ENCODE results near the gene ATXN1. TPM values are rescaled to one million over a fixed set of nuclear protein-coding genes. Genes with fewer than 3 reads are reported as not detected.
"Not testable (repeated sequence)": the region's sequence is repeated elsewhere in the genome, so short reads cannot be mapped to it uniquely, and the experiment has no call there.

ATXN1 gene
- total RNA-seq, 4 donors from 2014 or later: 21.0 to 102 (median 51.1) TPM

DNA sequence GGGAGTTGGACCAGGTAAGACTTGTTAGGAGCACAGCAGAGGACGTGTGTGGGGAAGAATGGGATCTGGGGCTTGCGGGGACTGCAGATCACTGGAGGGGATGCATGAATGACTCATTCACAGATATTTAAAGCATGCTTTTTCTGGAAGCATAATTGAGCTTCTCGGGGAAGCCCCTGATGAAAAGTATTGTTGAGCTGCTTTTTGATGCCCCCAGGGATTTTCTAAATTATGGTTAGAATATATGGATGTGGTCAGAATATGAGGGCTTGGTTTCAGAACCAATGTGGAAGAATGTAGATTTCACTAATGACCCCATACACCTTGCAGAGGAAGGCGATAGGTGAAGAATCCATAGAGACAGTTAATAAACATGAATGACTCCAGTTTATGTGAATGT is 486.8 kb downstream of the ATXN1 start:
- no peaks in the 10 kb centered on the region for H3K9me3 ChIP-seq
- TF ChIP-seq, protein P1, sequence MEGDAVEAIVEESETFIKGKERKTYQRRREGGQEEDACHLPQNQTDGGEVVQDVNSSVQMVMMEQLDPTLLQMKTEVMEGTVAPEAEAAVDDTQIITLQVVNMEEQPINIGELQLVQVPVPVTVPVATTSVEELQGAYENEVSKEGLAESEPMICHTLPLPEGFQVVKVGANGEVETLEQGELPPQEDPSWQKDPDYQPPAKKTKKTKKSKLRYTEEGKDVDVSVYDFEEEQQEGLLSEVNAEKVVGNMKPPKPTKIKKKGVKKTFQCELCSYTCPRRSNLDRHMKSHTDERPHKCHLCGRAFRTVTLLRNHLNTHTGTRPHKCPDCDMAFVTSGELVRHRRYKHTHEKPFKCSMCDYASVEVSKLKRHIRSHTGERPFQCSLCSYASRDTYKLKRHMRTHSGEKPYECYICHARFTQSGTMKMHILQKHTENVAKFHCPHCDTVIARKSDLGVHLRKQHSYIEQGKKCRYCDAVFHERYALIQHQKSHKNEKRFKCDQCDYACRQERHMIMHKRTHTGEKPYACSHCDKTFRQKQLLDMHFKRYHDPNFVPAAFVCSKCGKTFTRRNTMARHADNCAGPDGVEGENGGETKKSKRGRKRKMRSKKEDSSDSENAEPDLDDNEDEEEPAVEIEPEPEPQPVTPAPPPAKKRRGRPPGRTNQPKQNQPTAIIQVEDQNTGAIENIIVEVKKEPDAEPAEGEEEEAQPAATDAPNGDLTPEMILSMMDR (IDR thresholded peaks at IDR 0.05): no peak
- no peak for TF ChIP-seq POLR2A (IDR thresholded peaks at IDR 0.05)
- intact Hi-C loops (cut with DNase I; ENCODE audit: low total_unique reads): no loop called here
- H3K4me1 ChIP-seq: no peaks in the 10 kb centered on the region
- no peaks in the 10 kb centered on the region for H3K36me3 ChIP-seq
- no peak overlapping the region for H3K4me3 ChIP-seq
- H3K27ac ChIP-seq: no peak overlapping the region
- DNase-seq: no peak
- no peaks in the 10 kb centered on the region for H3K27me3 ChIP-seq

- H3K27me3 ChIP-seq: no peaks in the 10 kb centered on the region
- H3K9me3 ChIP-seq: no peaks in the 10 kb centered on the region
- peak overlapping the region in 1 of 2 donors; percentile 15 for H3K27ac ChIP-seq
- no peak overlapping the region for H3K4me3 ChIP-seq
- H3K36me3 ChIP-seq: no peaks in the 10 kb centered on the region
- intact Hi-C loops (cut with DNase I; ENCODE audit: low total_unique reads): no loop called here
- TF ChIP-seq, protein P1 (IDR thresholded peaks at IDR 0.05): no peak
- TF ChIP-seq POLR2A (IDR thresholded peaks at IDR 0.05): no peak
- H3K4me1 ChIP-seq: no peaks in the 10 kb centered on the region
- no peak for DNase-seq
Measured at GRCh38 chr6:16273256-16273655, 488.0 kb downstream of the ATXN1 start.

DNA sequence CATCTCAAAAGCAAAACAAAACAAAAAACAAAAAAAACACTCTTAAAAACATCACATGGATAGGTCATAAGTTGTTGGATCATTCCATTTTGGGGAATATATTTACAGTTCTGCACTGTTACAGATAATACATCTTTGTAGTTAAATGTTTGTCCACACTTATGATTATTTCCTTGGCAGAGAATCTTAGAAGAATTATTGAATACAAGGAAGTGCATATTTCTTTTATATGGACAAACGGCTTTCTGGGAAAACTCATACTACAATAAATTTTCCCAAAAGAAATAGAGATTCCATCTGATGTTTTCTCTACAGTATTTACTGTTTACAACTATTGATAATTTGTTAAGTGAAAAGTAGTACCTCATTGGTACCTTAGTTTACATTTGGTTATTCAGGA is 489.1 kb downstream of the ATXN1 start:
- Histone ChIP-seq H3K4me3 (no peak overlapping the region), H3K4me1 (no peaks in the 10 kb centered on the region), H3K27ac (no peak overlapping the region), H3K9me3 (no peaks in the 10 kb centered on the region), H3K27me3 (no peaks in the 10 kb centered on the region), H3K36me3 (no peaks in the 10 kb centered on the region)
- no peak for DNase-seq
- TF ChIP-seq, protein P1 (IDR thresholded peaks at IDR 0.05): no peak
- no peak for TF ChIP-seq POLR2A (IDR thresholded peaks at IDR 0.05)
- intact Hi-C loops (cut with DNase I; ENCODE audit: low total_unique reads): no loop called here

DNA sequence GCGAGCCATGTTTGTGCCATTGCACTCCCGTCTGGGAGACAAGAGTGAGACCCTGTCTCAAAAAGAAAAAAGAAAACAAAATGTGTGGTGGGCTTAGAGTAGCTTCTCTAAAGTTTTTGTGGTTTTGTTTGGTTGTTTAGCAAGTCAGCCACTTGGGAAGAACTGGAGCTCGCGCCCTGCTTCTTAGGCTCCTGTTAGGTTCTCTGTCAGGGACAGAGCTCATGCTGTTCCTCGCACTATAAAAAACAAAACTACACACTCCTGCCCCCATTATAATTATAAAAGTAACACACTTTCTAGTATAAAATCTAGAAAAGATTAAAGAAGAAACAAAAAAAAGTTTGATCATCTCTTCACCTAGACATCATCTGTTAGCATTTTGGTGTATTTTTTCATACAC is 489.8 kb downstream of the ATXN1 start:
- no peak for TF ChIP-seq POLR2A (IDR thresholded peaks at IDR 0.05)
- TF ChIP-seq, protein P1 (IDR thresholded peaks at IDR 0.05): no peak
- H3K36me3 ChIP-seq: no peaks in the 10 kb centered on the region
- no peak for DNase-seq

GRCh38 chr6:16270178-16270794 is 491.0 kb downstream of the ATXN1 start:
- intact Hi-C loops (cut with DNase I; ENCODE audit: low total_unique reads): no loop called here
- no peaks in the 10 kb centered on the region for H3K9me3 ChIP-seq
- no peak for DNase-seq
- no peak overlapping the region for H3K27ac ChIP-seq
- H3K4me1 ChIP-seq: no peaks in the 10 kb centered on the region
- no peaks in the 10 kb centered on the region for H3K36me3 ChIP-seq
- no peaks in the 10 kb centered on the region for H3K27me3 ChIP-seq
- no peak overlapping the region for H3K4me3 ChIP-seq
- TF ChIP-seq, protein P1 (IDR thresholded peaks at IDR 0.05): no peak
- TF ChIP-seq POLR2A (IDR thresholded peaks at IDR 0.05): no peak

More for the DNA sequence above, 489.8 kb downstream of the ATXN1 start:
- no peak overlapping the region for H3K4me3 ChIP-seq
- intact Hi-C loops (cut with DNase I; ENCODE audit: low total_unique reads): no loop called here
- H3K27ac ChIP-seq: no peak overlapping the region
- no peaks in the 10 kb centered on the region for H3K27me3 ChIP-seq
- no peaks in the 10 kb centered on the region for H3K4me1 ChIP-seq
- no peaks in the 10 kb centered on the region for H3K9me3 ChIP-seq

DNA sequence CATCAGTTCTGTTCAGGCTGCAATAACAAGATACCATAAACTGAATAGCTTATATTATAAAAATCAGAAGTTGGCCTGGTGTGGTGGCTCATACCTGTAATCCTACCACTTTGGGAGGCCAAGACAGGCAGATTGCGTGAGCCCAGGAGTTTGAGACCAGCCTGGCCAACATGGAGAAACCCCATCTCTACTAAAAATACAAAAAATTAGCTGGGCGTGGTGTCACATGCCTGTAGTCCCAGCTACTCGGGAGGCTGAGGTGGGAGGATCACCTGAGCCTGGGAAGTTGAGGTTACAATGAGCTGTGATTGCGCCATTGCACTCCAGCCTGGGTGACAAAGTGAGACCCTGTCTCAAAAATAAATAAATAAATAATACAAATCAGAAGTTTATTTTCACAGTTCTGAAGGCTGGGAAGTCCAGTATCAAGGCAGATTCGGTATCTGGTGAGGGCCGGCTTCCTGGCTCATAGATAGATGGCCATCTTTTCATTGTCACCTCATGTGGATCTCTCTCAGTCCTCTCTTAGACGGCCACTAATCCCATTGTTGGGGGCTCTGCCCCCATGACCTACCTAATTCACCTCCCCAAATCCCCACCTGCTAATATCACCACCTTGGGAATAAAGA is 491.7 kb downstream of the ATXN1 start:
- H3K4me3 ChIP-seq; intact Hi-C loops (cut with DNase I; ENCODE audit: low total_unique reads); H3K27me3 ChIP-seq; H3K36me3 ChIP-seq; H3K9me3 ChIP-seq; DNase-seq; H3K27ac ChIP-seq; H3K4me1 ChIP-seq: not testable (repeated sequence)
